Thyroid gland (tissue), 4 donors: ENCODE data around the gene MAP2K1. TPM values are rescaled to one million over a fixed set of nuclear protein-coding genes. Genes with fewer than 3 reads are reported as not detected.
"Not testable (repeated sequence)": the region's sequence is repeated elsewhere in the genome, so short reads cannot be mapped to it uniquely, and the experiment has no call there.

ENCODE experiments used
- DNase-seq, 2 donors: peaks; one replicate each; pipeline ENCODE4 v3.0.0-alpha.2; 2019
- H3K27ac ChIP-seq, 3 donors: fragments of 200-600 bp; sonication (generic); 1 replicate in 2 of 3; 2 replicates in 1 of 3; pipeline ENCODE4 v1.5.1; 2016 to 2019; ENCODE audit warnings: mild to moderate bottlenecking in 1 of 3, moderate library complexity in 1 of 3
- H3K27me3 ChIP-seq: fragments of 200-600 bp; sonication (generic); one replicate; pipeline ENCODE4 v1.5.1; 2019
- H3K36me3 ChIP-seq, 2 donors: fragments of 200-600 bp; sonication (generic); one replicate each; pipeline ENCODE4 v1.5.1; 2016 to 2019
- H3K4me1 ChIP-seq, 2 donors: fragments of 200-600 bp; sonication (generic); one replicate each; pipeline ENCODE4 v1.5.1; 2017 to 2019
- H3K4me3 ChIP-seq, 3 donors: fragments of 200-600 bp; sonication (generic); replicated peaks in 1 of 3; 1 replicate in 2 of 3; 2 replicates in 1 of 3; pipeline ENCODE4 v1.5.1; 2016; ENCODE audit warnings: mild to moderate bottlenecking in 1 of 3
- H3K9me3 ChIP-seq: fragments of 200-600 bp; sonication (generic); one replicate; pipeline ENCODE4 v1.5.1; 2017
- CTCF ChIP-seq, 6 experiments: fragments of 200-600 bp in 3 of 6; fragments of 450-650 bp in 3 of 6; sonication (generic) in 3 of 6; IDR thresholded peaks; one replicate each; pipeline ENCODE4 v1.5.1; 2016 to 2019; ENCODE audit warnings: antibody characterized with exemption in 6 of 6, mild to moderate bottlenecking in 2 of 6, inconsistent platforms in 1 of 6, moderate library complexity in 1 of 6
- POLR2A ChIP-seq, 2 donors: fragments of 450-650 bp; IDR thresholded peaks; one replicate each; pipeline ENCODE4 v1.6.1; 2017; ENCODE audit warnings: antibody characterized with exemption in 2 of 2, mild to moderate bottlenecking in 2 of 2, moderate library complexity in 1 of 2
- WGBS, 2 donors: methylation state at CpG; one replicate each; pipeline ENCODE4 v1.1.5; 2017; 5-methylcytosine and 5-hydroxymethylcytosine counted together
- intact Hi-C: fragments of 100-400 bp; cut with DNase I; formaldehyde crosslinking; loops from one replicate; pipeline ENCODE4 v1.15.1; 2023
- total RNA-seq, 4 donors: library from RNA; depleted of rRNA; stranded (reverse); fragments of >200 nt; gene quantifications; one replicate each; pipeline ENCODE4 v1.2.3, GENCODE V29; 2016

Gene MAP2K1
- total RNA-seq, 4 donors from 2014 or later, result 18.1 to 25.4 (median 25.3) TPM

GRCh38 chr15:66454143-66454542 lies 67.4 kb downstream of the MAP2K1 start:
- Histone ChIP-seq H3K9me3 (no peaks in the 10 kb centered on the region), H3K36me3 (no peaks in the 10 kb centered on the region), H3K4me3 (no peak overlapping the region), H3K4me1 (no peaks in the 10 kb centered on the region), H3K27me3 (no peaks in the 10 kb centered on the region), H3K27ac (no peak overlapping the region)
- TF ChIP-seq CTCF (IDR thresholded peaks at IDR 0.05) (no peak), POLR2A (IDR thresholded peaks at IDR 0.05) (no peak)
- DNase-seq, result no peak
- 93 to 97% methylated on average over 2 of the region's 2 CpGs for WGBS, 2 donors
- intact Hi-C loops, result no loop called here

GRCh38 chr15:66456211-66456610 lies 69.5 kb downstream of the MAP2K1 start:
- no peaks in the 10 kb centered on the region for H3K9me3 ChIP-seq
- H3K27me3 ChIP-seq, result no peaks in the 10 kb centered on the region
- no peak overlapping the region for H3K4me3 ChIP-seq
- intact Hi-C loops, result no loop called here
- TF ChIP-seq CTCF (IDR thresholded peaks at IDR 0.05) (no peak), POLR2A (IDR thresholded peaks at IDR 0.05) (no peak)
- no peaks in the 10 kb centered on the region for H3K4me1 ChIP-seq
- H3K27ac ChIP-seq, result no peak overlapping the region
- 83 to 89% methylated on average over 3 of the region's 3 CpGs for WGBS, 2 donors
- no peak for DNase-seq
- no peaks in the 10 kb centered on the region for H3K36me3 ChIP-seq

DNA sequence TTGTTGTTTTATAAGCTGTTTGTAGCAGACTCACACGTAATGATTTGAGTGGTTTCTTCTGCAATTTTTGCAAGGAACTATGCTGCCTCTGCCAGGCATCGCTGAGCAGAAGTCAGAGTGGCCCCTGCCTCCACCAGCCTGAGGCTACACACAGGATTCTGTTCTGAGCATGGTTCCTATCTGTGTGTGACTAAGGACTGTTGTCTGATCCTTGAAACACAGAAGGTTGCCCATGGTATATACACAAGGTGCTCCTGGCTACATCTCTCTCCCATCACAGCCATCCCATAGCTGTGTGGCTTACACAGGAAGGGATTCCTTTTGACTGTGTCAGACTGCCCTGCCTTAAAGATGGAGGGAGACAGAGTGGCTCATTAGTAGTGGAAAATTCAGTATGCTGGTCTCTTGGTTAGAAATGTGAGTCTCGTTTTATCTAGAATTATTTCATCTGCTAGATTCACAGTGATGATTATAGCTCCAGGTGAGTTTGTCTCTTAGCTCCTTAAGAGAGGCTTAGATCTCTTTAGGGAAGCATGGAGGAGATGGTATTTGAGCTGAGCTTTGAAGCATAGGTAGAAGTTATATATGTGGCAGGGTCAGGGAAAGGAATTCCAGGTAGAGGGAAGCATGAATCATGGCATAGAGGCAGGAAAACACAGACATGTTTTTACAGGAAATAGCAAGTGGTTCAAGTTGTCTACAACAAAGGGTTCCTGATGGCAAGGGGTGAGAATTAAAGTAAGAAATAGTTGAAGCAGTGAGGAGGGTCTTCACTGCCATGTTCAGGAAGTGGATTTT lies 73.3 kb downstream of the MAP2K1 start:
- peak; percentile 66 to 69 for DNase-seq
- H3K27me3 ChIP-seq, result no peaks in the 10 kb centered on the region
- no peak overlapping the region for H3K27ac ChIP-seq
- H3K4me3 ChIP-seq, result no peak overlapping the region
- no peaks in the 10 kb centered on the region for H3K9me3 ChIP-seq
- TF ChIP-seq POLR2A (IDR thresholded peaks at IDR 0.05), result no peak
- TF ChIP-seq CTCF (IDR thresholded peaks at IDR 0.05), result no peak
- no peaks in the 10 kb centered on the region for H3K36me3 ChIP-seq
- no peaks in the 10 kb centered on the region for H3K4me1 ChIP-seq
- intact Hi-C loops, result no loop called here
- WGBS, 2 donors, result 47 to 59% methylated on average over 3 of the region's 3 CpGs

DNA sequence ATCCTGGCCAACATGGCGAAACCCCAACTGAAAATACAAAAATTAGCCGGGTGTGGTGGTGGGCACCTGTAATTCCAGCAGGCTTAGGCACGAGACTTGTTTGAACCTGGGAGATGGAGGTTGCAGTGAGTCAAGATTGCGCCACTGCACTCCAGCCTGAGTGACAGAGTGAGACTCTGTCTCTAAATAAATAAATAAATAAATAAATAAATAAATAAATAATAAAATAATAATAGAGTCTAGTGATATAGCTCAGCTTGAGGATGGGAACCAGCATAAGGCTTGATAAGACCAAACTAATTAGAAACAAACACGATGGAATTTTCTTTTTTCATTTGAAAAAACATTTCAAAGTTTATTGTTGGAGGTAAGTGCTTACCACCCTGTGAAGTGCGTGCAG lies 74.6 kb downstream of the MAP2K1 start:
- DNase-seq, H3K36me3 ChIP-seq, intact Hi-C loops, H3K4me1 ChIP-seq, H3K27me3 ChIP-seq, H3K9me3 ChIP-seq, H3K4me3 ChIP-seq, H3K27ac ChIP-seq: not testable (repeated sequence)
- 95 to 98% methylated on average over 6 of the region's 6 CpGs for WGBS, 2 donors

GRCh38 chr15:66461917-66462316 lies 75.2 kb downstream of the MAP2K1 start:
- Histone ChIP-seq H3K27me3 (no peaks in the 10 kb centered on the region), H3K27ac (no peak overlapping the region), H3K4me1 (no peaks in the 10 kb centered on the region), H3K4me3 (no peak overlapping the region), H3K36me3 (no peaks in the 10 kb centered on the region), H3K9me3 (no peaks in the 10 kb centered on the region)
- TF ChIP-seq POLR2A (IDR thresholded peaks at IDR 0.05) (no peak), CTCF (IDR thresholded peaks at IDR 0.05) (no peak)
- WGBS, 2 donors, result 90 to 94% methylated on average over 2 of the region's 2 CpGs
- intact Hi-C loops, result no loop called here
- no peak for DNase-seq
